ENCODE data around the gene ISM1. TPM values are rescaled to one million over a fixed set of nuclear protein-coding genes. Genes with fewer than 3 reads are reported as not detected.

The ISM1 gene
- total RNA-seq, 2 donors from 2014 or later, result 20.4 to 25.1 TPM

GRCh38 chr20:13267231-13267630 is 46.2 kb downstream of the ISM1 start:
- H3K4me1 ChIP-seq (ENCODE audit: control insufficient read depth in 1 of 2, low read depth in 2 of 2), result peaks cover 0 to 6% of the 10 kb centered on the region in 2 donors
- no peak overlapping the region for H3K4me3 ChIP-seq
- no peak overlapping the region for H3K27ac ChIP-seq
- no peaks in the 10 kb centered on the region for H3K27me3 ChIP-seq (replicated peaks; ENCODE audit: insufficient read depth)
- DNase-seq (ENCODE audit: low spot score) (no peak), ATAC-seq (ENCODE audit: insufficient number of reproducible peaks, low FRiP score, low read depth) (no peak)
- no peaks in the 10 kb centered on the region for H3K9me3 ChIP-seq
- TF ChIP-seq CTCF (IDR thresholded peaks at IDR 0.05), result no peak
- no peaks in the 10 kb centered on the region for H3K36me3 ChIP-seq

GRCh38 chr20:13268953-13269352 is 47.9 kb downstream of the ISM1 start:
- Histone ChIP-seq H3K27ac (no peak overlapping the region), H3K9me3 (no peaks in the 10 kb centered on the region), H3K27me3 (replicated peaks; ENCODE audit: insufficient read depth) (no peaks in the 10 kb centered on the region), H3K4me3 (no peak overlapping the region), H3K36me3 (no peaks in the 10 kb centered on the region), H3K4me1 (ENCODE audit: control insufficient read depth in 1 of 2, low read depth in 2 of 2) (peaks cover 0 to 8% of the 10 kb centered on the region in 2 donors)
- DNase-seq (ENCODE audit: low spot score) (no peak), ATAC-seq (ENCODE audit: insufficient number of reproducible peaks, low FRiP score, low read depth) (no peak)
- TF ChIP-seq CTCF (IDR thresholded peaks at IDR 0.05), result no peak

- no peak overlapping the region for H3K4me3 ChIP-seq
- TF ChIP-seq CTCF (IDR thresholded peaks at IDR 0.05), result no peak
- no peaks in the 10 kb centered on the region for H3K36me3 ChIP-seq
- H3K27ac ChIP-seq, result no peak overlapping the region
- ATAC-seq (ENCODE audit: insufficient number of reproducible peaks, low FRiP score, low read depth) (no peak), DNase-seq (ENCODE audit: low spot score) (no peak)
- no peaks in the 10 kb centered on the region for H3K27me3 ChIP-seq (replicated peaks; ENCODE audit: insufficient read depth)
- H3K9me3 ChIP-seq, result no peaks in the 10 kb centered on the region
- H3K4me1 ChIP-seq (ENCODE audit: control insufficient read depth in 1 of 2, low read depth in 2 of 2), result peaks cover 8 to 18% of the 10 kb centered on the region in 2 donors
Observed at GRCh38 chr20:13270211-13270610, 49.1 kb downstream of the ISM1 start.

- no peaks in the 10 kb centered on the region for H3K36me3 ChIP-seq
- no peak overlapping the region for H3K4me3 ChIP-seq
- H3K27ac ChIP-seq, result no peak overlapping the region
- DNase-seq (ENCODE audit: low spot score) (no peak), ATAC-seq (ENCODE audit: insufficient number of reproducible peaks, low FRiP score, low read depth) (no peak)
- H3K9me3 ChIP-seq, result no peaks in the 10 kb centered on the region
- no peak for TF ChIP-seq CTCF (IDR thresholded peaks at IDR 0.05)
- H3K4me1 ChIP-seq (ENCODE audit: control insufficient read depth in 1 of 2, low read depth in 2 of 2), result peaks cover 10 to 19% of the 10 kb centered on the region in 2 donors
- no peaks in the 10 kb centered on the region for H3K27me3 ChIP-seq (replicated peaks; ENCODE audit: insufficient read depth)
Observed at GRCh38 chr20:13271098-13271497, 50.0 kb downstream of the ISM1 start.

- Histone ChIP-seq H3K36me3 (no peaks in the 10 kb centered on the region), H3K4me1 (ENCODE audit: control insufficient read depth in 1 of 2, low read depth in 2 of 2) (peaks cover 10 to 21% of the 10 kb centered on the region in 2 donors), H3K27ac (no peak overlapping the region), H3K9me3 (no peaks in the 10 kb centered on the region), H3K4me3 (no peak overlapping the region), H3K27me3 (replicated peaks; ENCODE audit: insufficient read depth) (no peaks in the 10 kb centered on the region)
- DNase-seq (ENCODE audit: low spot score), result no peak
- no peak for TF ChIP-seq CTCF (IDR thresholded peaks at IDR 0.05)
- no peak for ATAC-seq (ENCODE audit: insufficient number of reproducible peaks, low FRiP score, low read depth)
Observed at GRCh38 chr20:13271977-13272975, 51.2 kb downstream of the ISM1 start.
